ENCODE results near the gene GREB1.

DNA sequence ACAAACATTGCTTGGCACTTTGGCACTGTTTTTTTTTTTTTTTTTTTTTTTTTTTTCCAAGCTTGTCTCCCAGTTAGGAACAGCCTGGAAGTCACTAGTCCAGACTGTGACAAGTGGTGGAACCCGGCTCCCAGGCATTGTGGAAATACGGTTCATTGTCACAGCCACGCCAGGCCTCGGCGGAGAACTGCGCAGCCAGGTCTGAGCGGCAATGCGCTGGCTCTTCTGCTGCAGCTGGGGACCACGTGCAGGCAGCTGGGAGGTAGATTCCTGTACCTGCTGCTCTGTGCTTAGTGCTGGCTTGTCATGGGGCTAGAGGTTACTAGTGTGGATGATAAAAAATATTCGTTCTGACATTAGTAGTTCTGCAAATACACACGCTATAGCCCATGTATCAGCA lies 131.2 kb downstream of the GREB1 start:
- TF ChIP-seq ZNF837 (tag by site-specific recombination; IDR thresholded peaks at IDR 0.05): no peak
- no peak for TF ChIP-seq ZNF138 (tag by site-specific recombination; IDR thresholded peaks at IDR 0.05; ENCODE audit: borderline replicate concordance)
